ENCODE results near the gene GRM8. TPM values are rescaled to one million over a fixed set of nuclear protein-coding genes. Genes with fewer than 3 reads are reported as not detected.

Gene GRM8
- polyA plus RNA-seq, 1 donor from 2014 or later, result 1.5 TPM

DNA sequence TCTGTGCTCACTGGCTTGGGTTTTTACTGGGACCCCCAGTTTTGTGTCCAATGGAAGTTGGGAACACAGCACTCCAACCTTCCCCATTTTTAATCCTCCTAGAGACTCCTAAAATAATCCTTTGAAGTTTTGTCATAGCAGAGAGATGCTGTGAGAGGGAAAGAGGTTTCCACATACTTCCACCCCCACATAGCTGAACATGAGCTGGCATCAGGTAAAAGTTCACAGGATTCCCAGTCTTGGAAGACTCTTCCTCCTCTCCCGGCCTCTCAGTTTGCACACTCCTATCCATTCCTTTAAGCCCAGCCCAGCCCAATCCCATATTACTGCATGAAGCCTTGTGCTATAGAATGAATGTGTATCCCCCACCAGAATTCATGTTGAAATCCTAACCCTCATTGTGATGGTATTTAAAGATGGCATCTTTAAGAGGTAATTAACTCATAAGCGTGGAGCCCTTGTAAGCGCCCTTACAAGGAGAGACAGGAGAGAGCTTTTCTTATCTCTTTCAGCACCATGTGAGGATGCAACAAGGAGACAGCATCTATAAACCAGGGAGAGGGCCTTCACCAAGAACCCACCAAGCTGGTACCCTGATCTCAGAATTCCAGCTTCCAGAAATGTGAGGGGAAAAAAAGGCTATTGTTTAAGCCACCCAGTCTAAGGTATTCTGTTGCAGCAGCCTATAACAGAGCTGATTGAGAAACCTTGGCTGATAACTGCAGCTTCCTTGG, 22.4 kb downstream of the GRM8 start:
- no peaks in the 10 kb centered on the region for H3K27me3 ChIP-seq (ENCODE audit: insufficient read depth, low read depth, low read length)
- peak overlapping the region; percentile 78 for H3K27ac ChIP-seq (ENCODE audit: low read length)
- no peaks in the 10 kb centered on the region for H4K20me1 ChIP-seq (ENCODE audit: insufficient read depth)
- H3K79me2 ChIP-seq (replicated peaks; ENCODE audit: insufficient read depth, low read length), result no peaks in the 10 kb centered on the region
- H2AFZ ChIP-seq (ENCODE audit: low read depth, low read length), result no peak overlapping the region
- no peak for TF ChIP-seq TAF1 (IDR thresholded peaks at IDR 0.05; ENCODE audit: low read depth)
- TF ChIP-seq MXI1 (conservative IDR thresholded peaks at IDR 0.05; ENCODE audit: poor library complexity, severe bottlenecking), result no peak
- TF ChIP-seq EP300 (conservative IDR thresholded peaks at IDR 0.05; ENCODE audit: poor library complexity, severe bottlenecking), result no peak
- TF ChIP-seq, protein P1, sequence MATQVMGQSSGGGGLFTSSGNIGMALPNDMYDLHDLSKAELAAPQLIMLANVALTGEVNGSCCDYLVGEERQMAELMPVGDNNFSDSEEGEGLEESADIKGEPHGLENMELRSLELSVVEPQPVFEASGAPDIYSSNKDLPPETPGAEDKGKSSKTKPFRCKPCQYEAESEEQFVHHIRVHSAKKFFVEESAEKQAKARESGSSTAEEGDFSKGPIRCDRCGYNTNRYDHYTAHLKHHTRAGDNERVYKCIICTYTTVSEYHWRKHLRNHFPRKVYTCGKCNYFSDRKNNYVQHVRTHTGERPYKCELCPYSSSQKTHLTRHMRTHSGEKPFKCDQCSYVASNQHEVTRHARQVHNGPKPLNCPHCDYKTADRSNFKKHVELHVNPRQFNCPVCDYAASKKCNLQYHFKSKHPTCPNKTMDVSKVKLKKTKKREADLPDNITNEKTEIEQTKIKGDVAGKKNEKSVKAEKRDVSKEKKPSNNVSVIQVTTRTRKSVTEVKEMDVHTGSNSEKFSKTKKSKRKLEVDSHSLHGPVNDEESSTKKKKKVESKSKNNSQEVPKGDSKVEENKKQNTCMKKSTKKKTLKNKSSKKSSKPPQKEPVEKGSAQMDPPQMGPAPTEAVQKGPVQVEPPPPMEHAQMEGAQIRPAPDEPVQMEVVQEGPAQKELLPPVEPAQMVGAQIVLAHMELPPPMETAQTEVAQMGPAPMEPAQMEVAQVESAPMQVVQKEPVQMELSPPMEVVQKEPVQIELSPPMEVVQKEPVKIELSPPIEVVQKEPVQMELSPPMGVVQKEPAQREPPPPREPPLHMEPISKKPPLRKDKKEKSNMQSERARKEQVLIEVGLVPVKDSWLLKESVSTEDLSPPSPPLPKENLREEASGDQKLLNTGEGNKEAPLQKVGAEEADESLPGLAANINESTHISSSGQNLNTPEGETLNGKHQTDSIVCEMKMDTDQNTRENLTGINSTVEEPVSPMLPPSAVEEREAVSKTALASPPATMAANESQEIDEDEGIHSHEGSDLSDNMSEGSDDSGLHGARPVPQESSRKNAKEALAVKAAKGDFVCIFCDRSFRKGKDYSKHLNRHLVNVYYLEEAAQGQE (IDR thresholded peaks at IDR 0.05; ENCODE audit: borderline replicate concordance), result no peak
- no peak for TF ChIP-seq SMC3 (conservative IDR thresholded peaks at IDR 0.05; ENCODE audit: poor library complexity)
- TF ChIP-seq EZH2 (IDR thresholded peaks at IDR 0.05; ENCODE audit: borderline replicate concordance, insufficient read depth, low read length, poor library complexity, severe bottlenecking), result no peak
- no peak for TF ChIP-seq CTCF (IDR thresholded peaks at IDR 0.05; ENCODE audit: poor library complexity, severe bottlenecking)
- no peak for TF ChIP-seq RAD21 (conservative IDR thresholded peaks at IDR 0.05)
- TF ChIP-seq POLR2AphosphoS5 (IDR thresholded peaks at IDR 0.05), result no peak
- no peaks in the 10 kb centered on the region for H3K36me3 ChIP-seq (ENCODE audit: insufficient read depth, low read length)
- no peaks in the 10 kb centered on the region for H3K9me2 ChIP-seq (ENCODE audit: insufficient read depth, low read length)
- no peak overlapping the region for H3K4me3 ChIP-seq (ENCODE audit: low read length)
- H3K4me2 ChIP-seq (ENCODE audit: low read length), result no peak overlapping the region
- H3K9me3 ChIP-seq (ENCODE audit: low read length), result no peaks in the 10 kb centered on the region
- peaks cover 7% of the 10 kb centered on the region for H3F3A ChIP-seq (ENCODE audit: insufficient read depth, low read length, poor library complexity, severe bottlenecking)
- no peak overlapping the region for H3K9ac ChIP-seq (ENCODE audit: low read length)

DNA sequence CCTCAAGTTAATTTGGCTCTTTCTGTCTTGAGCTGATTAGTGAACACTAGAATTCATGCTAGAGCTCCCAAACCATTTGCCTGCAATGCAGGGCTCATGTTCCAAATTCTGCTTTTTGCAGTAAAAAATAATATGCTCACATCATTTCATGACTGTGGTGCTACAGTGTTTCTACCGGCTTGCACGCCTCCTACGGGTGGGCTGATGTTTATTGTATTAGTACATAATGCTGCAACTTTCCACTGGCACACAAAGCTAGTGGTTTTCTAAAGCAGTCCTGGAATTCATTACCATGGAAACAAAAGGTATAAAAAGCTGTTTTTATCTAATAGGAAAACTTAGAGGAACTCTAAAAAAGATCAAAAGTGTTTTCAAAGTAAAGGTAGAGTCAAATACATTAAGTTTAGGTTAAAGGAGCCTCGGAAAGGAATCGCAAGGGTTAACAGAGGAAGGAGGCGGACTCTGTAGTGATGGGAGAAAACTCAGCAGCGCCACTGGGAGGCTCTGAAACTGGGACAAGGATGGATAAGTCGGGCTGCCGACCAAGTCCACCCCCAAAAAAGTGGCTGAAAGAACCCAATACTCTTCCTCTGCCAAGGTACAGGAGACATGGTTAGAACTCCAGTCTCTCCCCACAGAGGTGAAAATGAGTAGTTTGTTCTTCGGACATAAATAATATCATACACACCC, 25.9 kb downstream of the GRM8 start:
- no peak for TF ChIP-seq CTCF (IDR thresholded peaks at IDR 0.05; ENCODE audit: poor library complexity, severe bottlenecking)
- TF ChIP-seq, protein P1 (IDR thresholded peaks at IDR 0.05; ENCODE audit: borderline replicate concordance), result no peak
- TF ChIP-seq MXI1 (conservative IDR thresholded peaks at IDR 0.05; ENCODE audit: poor library complexity, severe bottlenecking), result no peak
- no peak for TF ChIP-seq POLR2AphosphoS5 (IDR thresholded peaks at IDR 0.05)
- TF ChIP-seq TAF1 (IDR thresholded peaks at IDR 0.05; ENCODE audit: low read depth), result no peak
- no peak for TF ChIP-seq EZH2 (IDR thresholded peaks at IDR 0.05; ENCODE audit: borderline replicate concordance, insufficient read depth, low read length, poor library complexity, severe bottlenecking)
- no peak for TF ChIP-seq SMC3 (conservative IDR thresholded peaks at IDR 0.05; ENCODE audit: poor library complexity)
- no peak for TF ChIP-seq RAD21 (conservative IDR thresholded peaks at IDR 0.05)
- H3K27me3 ChIP-seq (ENCODE audit: insufficient read depth, low read depth, low read length), result no peaks in the 10 kb centered on the region
- H3K27ac ChIP-seq (ENCODE audit: low read length), result no peak overlapping the region
- H3K9me2 ChIP-seq (ENCODE audit: insufficient read depth, low read length), result no peaks in the 10 kb centered on the region
- no peaks in the 10 kb centered on the region for H4K20me1 ChIP-seq (ENCODE audit: insufficient read depth)
- H3F3A ChIP-seq (ENCODE audit: insufficient read depth, low read length, poor library complexity, severe bottlenecking), result peaks cover 7% of the 10 kb centered on the region
- H3K4me3 ChIP-seq (ENCODE audit: low read length), result no peak overlapping the region
- no peak overlapping the region for H3K4me2 ChIP-seq (ENCODE audit: low read length)
- no peak overlapping the region for H2AFZ ChIP-seq (ENCODE audit: low read depth, low read length)
- H3K9me3 ChIP-seq (ENCODE audit: low read length), result no peaks in the 10 kb centered on the region
- H3K9ac ChIP-seq (ENCODE audit: low read length), result no peak overlapping the region
- no peaks in the 10 kb centered on the region for H3K36me3 ChIP-seq (ENCODE audit: insufficient read depth, low read length)
- H3K79me2 ChIP-seq (replicated peaks; ENCODE audit: insufficient read depth, low read length), result no peaks in the 10 kb centered on the region

All from neural cell (in vitro differentiated cells).